HUDEP-2 (cell line): ENCODE data around the gene MARVELD1.

ENCODE experiments used
- DNase-seq, 76 experiments: peaks; one replicate each; lab custom pipeline; 2025; ENCODE audit not compliant: unreplicated experiment in 76 of 76; lab: John Stamatoyannopoulos, UW

The MARVELD1 gene

GRCh38 chr10:97719602-97720001 lies 6.1 kb downstream of the MARVELD1 start:
- no peak for DNase-seq

GRCh38 chr10:97721871-97722780 lies 8.6 kb downstream of the MARVELD1 start:
- DNase-seq = no peak

- no peak for DNase-seq
Measured at GRCh38 chr10:97723001-97723400, 9.5 kb downstream of the MARVELD1 start.

GRCh38 chr10:97724341-97724941 lies 10.9 kb downstream of the MARVELD1 start:
- DNase-seq = no peak

GRCh38 chr10:97726636-97727178 lies 13.2 kb downstream of the MARVELD1 start:
- no peak for DNase-seq

GRCh38 chr10:97729014-97729413 lies 15.5 kb downstream of the MARVELD1 start:
- no peak for DNase-seq

GRCh38 chr10:97731346-97732051 lies 18.0 kb downstream of the MARVELD1 start:
- DNase-seq = peak in 51 of 76 experiments; percentile 3 to 64 (median 35)

- DNase-seq = no peak
Measured at GRCh38 chr10:97732052-97732359, 18.5 kb downstream of the MARVELD1 start.

- DNase-seq = no peak
Measured at GRCh38 chr10:97733256-97733655, 19.7 kb downstream of the MARVELD1 start.

- DNase-seq = no peak
Measured at GRCh38 chr10:97734021-97734420, 20.5 kb downstream of the MARVELD1 start.

- no peak for DNase-seq
Measured at GRCh38 chr10:97736403-97736901, 22.9 kb downstream of the MARVELD1 start.

- DNase-seq = peak in 75 of 76 experiments; percentile 14 to 97 (median 91)
Measured at GRCh38 chr10:97736902-97737769, 23.6 kb downstream of the MARVELD1 start, which contains the start of gene ZFYVE27. Gene ZFYVE27 (plus strand): TSS chr10:97737128. CDS start chr10:97738478, 1,350 bp downstream.

GRCh38 chr10:97737770-97738265 lies 24.3 kb downstream of the MARVELD1 start:
- DNase-seq = no peak

- peak in 7 of 76 experiments; percentile 2 to 25 (median 11) for DNase-seq
Measured at GRCh38 chr10:97738616-97739015, 25.1 kb downstream of the MARVELD1 start.

GRCh38 chr10:97740613-97741012 lies 27.1 kb downstream of the MARVELD1 start:
- DNase-seq = no peak

GRCh38 chr10:97743169-97743943 lies 29.8 kb downstream of the MARVELD1 start:
- peak in 23 of 76 experiments; percentile 5 to 57 (median 20) for DNase-seq

- peak in 39 of 76 experiments; percentile 4 to 66 (median 37) for DNase-seq
Measured at GRCh38 chr10:97744405-97745035, 31.0 kb downstream of the MARVELD1 start.

- DNase-seq = no peak
Measured at GRCh38 chr10:97747573-97747972, 34.0 kb downstream of the MARVELD1 start.
